Esophagus squamous epithelium (tissue), 4 donors: Measurements from ENCODE around the gene TBC1D24.

Source experiments
- CTCF ChIP-seq, 6 experiments: fragments of 450-650 bp in 4 of 6; fragments of 200-600 bp in 2 of 6; sonication (generic) in 2 of 6; IDR thresholded peaks; one replicate each; pipeline ENCODE4 v1.5.1; 2016 to 2019; ENCODE audit warnings: antibody characterized with exemption in 6 of 6, mild to moderate bottlenecking in 4 of 6, moderate library complexity in 4 of 6
- POLR2A ChIP-seq, 4 donors: fragments of 450-650 bp; IDR thresholded peaks; one replicate each; pipeline ENCODE4 v1.6.1; 2017; ENCODE audit warnings: antibody characterized with exemption in 4 of 4, mild to moderate bottlenecking in 4 of 4, moderate library complexity in 3 of 4

GRCh38 chr16:2471653-2472487, 3.1 kb upstream of the TBC1D24 start:
- TF ChIP-seq CTCF (IDR thresholded peaks at IDR 0.05) = no peak
- no peak for TF ChIP-seq POLR2A (IDR thresholded peaks at IDR 0.05)
